Thymus (tissue), 11 donors: Measurements from ENCODE around the gene NCSTN. TPM values are rescaled to one million over a fixed set of nuclear protein-coding genes. Genes with fewer than 3 reads are reported as not detected.

Experiments used
- DNase-seq, 9 donors: peaks; one replicate each; pipeline ENCODE4 v3.0.0-alpha.2; 2013; ENCODE audit warnings: low spot score in 9 of 9, low read depth in 6 of 9, missing footprints in 1 of 9
- H3K27ac ChIP-seq, 2 donors: one replicate each; pipeline ENCODE4 v1.5.1; 2013; ENCODE audit warnings: control low read depth in 1 of 2, low read depth in 1 of 2, low read length in 1 of 2, mild to moderate bottlenecking in 1 of 2, moderate library complexity in 1 of 2
- H3K27me3 ChIP-seq, 2 donors: one replicate each; pipeline ENCODE4 v1.5.1; 2013; ENCODE audit warnings: low read length in 1 of 2; ENCODE audit not compliant: control insufficient read depth in 2 of 2, insufficient read depth in 1 of 2
- H3K36me3 ChIP-seq, 2 donors: one replicate each; pipeline ENCODE4 v1.5.1; 2013; ENCODE audit warnings: low read length in 1 of 2, mild to moderate bottlenecking in 1 of 2, moderate library complexity in 1 of 2; ENCODE audit not compliant: control insufficient read depth in 2 of 2, insufficient read depth in 2 of 2
- H3K4me1 ChIP-seq, 2 donors: one replicate each; pipeline ENCODE4 v1.5.1; 2013; ENCODE audit warnings: low read length in 2 of 2; ENCODE audit not compliant: control insufficient read depth in 2 of 2, insufficient read depth in 2 of 2
- H3K4me3 ChIP-seq, 2 donors: one replicate each; pipeline ENCODE4 v1.5.1; 2013; ENCODE audit warnings: low read length in 2 of 2, control low read depth in 1 of 2, mild to moderate bottlenecking in 1 of 2
- H3K9me3 ChIP-seq, 2 donors: one replicate each; pipeline ENCODE4 v1.5.1; 2013; ENCODE audit warnings: low read length in 1 of 2, mild to moderate bottlenecking in 1 of 2; ENCODE audit not compliant: control insufficient read depth in 2 of 2, insufficient read depth in 1 of 2
- WGBS: extraction: QIAGEN DNeasy Blood & Tissue Kit; methylation state at CpG from one replicate; pipeline ENCODE4 v1.1.7; 2013; 5-methylcytosine and 5-hydroxymethylcytosine counted together
- polyA plus RNA-seq: library from polyadenylated mRNA; stranded (reverse); fragments of 200-250 nt; gene quantifications from one replicate; pipeline ENCODE4 v1.2.3, GENCODE V29; 2013
- total RNA-seq: library from RNA; stranded (reverse); fragments of 120-200 nt; gene quantifications from one replicate; pipeline ENCODE4 v1.2.4, GENCODE V29; 2013
- donor health status: healthy.

NCSTN gene
- total and polyA plus RNA-seq, 2 donors, result 22.2 to 40.0 TPM

GRCh38 chr1:160315359-160315758, 27.8 kb upstream of the NCSTN start:
- Histone ChIP-seq H3K27me3 (no peaks in the 10 kb centered on the region), H3K9me3 (peaks cover 3 to 6% of the 10 kb centered on the region in 2 donors), H3K27ac (no peak overlapping the region), H3K4me3 (no peak overlapping the region), H3K4me1 (no peaks in the 10 kb centered on the region), H3K36me3 (peaks cover 58 to 81% of the 10 kb centered on the region in 2 donors)
- no peak for DNase-seq
- 95% methylated on average over 2 of the region's 2 CpGs for WGBS

GRCh38 chr1:160322831-160323230, 20.4 kb upstream of the NCSTN start:
- whole genome bisulfite sequencing, result over 99% methylated on average over 6 of the region's 6 CpGs
- H3K4me3 ChIP-seq, result no peak overlapping the region
- no peaks in the 10 kb centered on the region for H3K4me1 ChIP-seq
- no peaks in the 10 kb centered on the region for H3K9me3 ChIP-seq
- H3K36me3 ChIP-seq, result peaks cover 37 to 68% of the 10 kb centered on the region in 2 donors
- no peak overlapping the region for H3K27ac ChIP-seq
- H3K27me3 ChIP-seq, result no peaks in the 10 kb centered on the region
- DNase-seq, result no peak

- no peaks in the 10 kb centered on the region for H3K9me3 ChIP-seq
- H3K4me3 ChIP-seq, result no peak overlapping the region
- DNase-seq, result no peak
- no peaks in the 10 kb centered on the region for H3K4me1 ChIP-seq
- peaks cover 47 to 84% of the 10 kb centered on the region in 2 donors for H3K36me3 ChIP-seq
- H3K27ac ChIP-seq, result no peak overlapping the region
- WGBS, result 98% methylated on average over 4 of the region's 4 CpGs
- no peaks in the 10 kb centered on the region for H3K27me3 ChIP-seq
Measured at GRCh38 chr1:160325252-160325651, 17.9 kb upstream of the NCSTN start.

GRCh38 chr1:160326418-160326817, 16.8 kb upstream of the NCSTN start:
- WGBS, result 99% methylated on average over 5 of the region's 5 CpGs
- no peak for DNase-seq
- Histone ChIP-seq H3K9me3 (no peaks in the 10 kb centered on the region), H3K27me3 (no peaks in the 10 kb centered on the region), H3K4me1 (no peaks in the 10 kb centered on the region), H3K36me3 (peaks cover 55 to 92% of the 10 kb centered on the region in 2 donors), H3K4me3 (no peak overlapping the region), H3K27ac (no peak overlapping the region)

- Histone ChIP-seq H3K27me3 (no peaks in the 10 kb centered on the region), H3K36me3 (peaks cover 59 to 89% of the 10 kb centered on the region in 2 donors), H3K9me3 (no peaks in the 10 kb centered on the region), H3K27ac (no peak overlapping the region), H3K4me1 (no peaks in the 10 kb centered on the region), H3K4me3 (no peak overlapping the region)
- no peak for DNase-seq
- 88% methylated on average over 8 of the region's 8 CpGs for WGBS
Measured at GRCh38 chr1:160328184-160328583, 15.0 kb upstream of the NCSTN start.

- H3K27ac ChIP-seq, result no peak overlapping the region
- no peaks in the 10 kb centered on the region for H3K4me1 ChIP-seq
- DNase-seq, result no peak
- no peaks in the 10 kb centered on the region for H3K9me3 ChIP-seq
- no peaks in the 10 kb centered on the region for H3K27me3 ChIP-seq
- peaks cover 54 to 94% of the 10 kb centered on the region in 2 donors for H3K36me3 ChIP-seq
- H3K4me3 ChIP-seq, result no peak overlapping the region
Measured at GRCh38 chr1:160330119-160330518, 13.1 kb upstream of the NCSTN start.

- peaks cover 35 to 80% of the 10 kb centered on the region in 2 donors for H3K36me3 ChIP-seq
- H3K9me3 ChIP-seq, result no peaks in the 10 kb centered on the region
Measured at GRCh38 chr1:160332516-160332915, 10.7 kb upstream of the NCSTN start.

GRCh38 chr1:160338580-160338979, 4.6 kb upstream of the NCSTN start:
- Histone ChIP-seq H3K27me3 (no peaks in the 10 kb centered on the region), H3K36me3 (peaks cover 10 to 48% of the 10 kb centered on the region in 2 donors), H3K4me1 (peaks cover 5% of the 10 kb centered on the region in 2 donors), H3K4me3 (no peak overlapping the region), H3K9me3 (no peaks in the 10 kb centered on the region), H3K27ac (no peak overlapping the region)
- no peak for DNase-seq
- WGBS, result 95% methylated on average over 4 of the region's 4 CpGs

More at GRCh38 chr1:160332516-160332915, 10.7 kb upstream of the NCSTN start:
- DNase-seq, result no peak
- no peaks in the 10 kb centered on the region for H3K4me1 ChIP-seq
- H3K27ac ChIP-seq, result no peak overlapping the region
- no peak overlapping the region for H3K4me3 ChIP-seq
- no peaks in the 10 kb centered on the region for H3K27me3 ChIP-seq

- Histone ChIP-seq H3K27me3 (no peaks in the 10 kb centered on the region), H3K4me1 (peaks cover 11% of the 10 kb centered on the region in 2 donors), H3K36me3 (peaks cover 7 to 39% of the 10 kb centered on the region in 2 donors), H3K9me3 (no peaks in the 10 kb centered on the region), H3K4me3 (no peak overlapping the region), H3K27ac (no peak overlapping the region)
- DNase-seq, result no peak
- 98% methylated on average over 3 of the region's 3 CpGs for WGBS
Measured at GRCh38 chr1:160340146-160340545, 3.0 kb upstream of the NCSTN start.

GRCh38 chr1:160340866-160341265, 2.3 kb upstream of the NCSTN start:
- Histone ChIP-seq H3K4me1 (peaks cover 11% of the 10 kb centered on the region in 2 donors), H3K4me3 (no peak overlapping the region), H3K27me3 (no peaks in the 10 kb centered on the region), H3K36me3 (peaks cover 7 to 37% of the 10 kb centered on the region in 2 donors), H3K9me3 (no peaks in the 10 kb centered on the region), H3K27ac (no peak overlapping the region)
- 72% methylated on average over 2 of the region's 2 CpGs for WGBS
- no peak for DNase-seq
